GM21360 (cell line): ENCODE measurements around the gene S100A8.

ENCODE experiments used
- ATAC-seq: cut with Tn5 transposase; IDR thresholded peaks from one replicate; pipeline ENCODE4 v1.9.1; 2021; ENCODE audit warnings: mild to moderate bottlenecking, moderate library complexity; ENCODE audit not compliant: unreplicated experiment

Gene S100A8

GRCh38 chr1:153393926-153394325, 3.1 kb upstream of the S100A8 start:
- ATAC-seq = no peak

DNA sequence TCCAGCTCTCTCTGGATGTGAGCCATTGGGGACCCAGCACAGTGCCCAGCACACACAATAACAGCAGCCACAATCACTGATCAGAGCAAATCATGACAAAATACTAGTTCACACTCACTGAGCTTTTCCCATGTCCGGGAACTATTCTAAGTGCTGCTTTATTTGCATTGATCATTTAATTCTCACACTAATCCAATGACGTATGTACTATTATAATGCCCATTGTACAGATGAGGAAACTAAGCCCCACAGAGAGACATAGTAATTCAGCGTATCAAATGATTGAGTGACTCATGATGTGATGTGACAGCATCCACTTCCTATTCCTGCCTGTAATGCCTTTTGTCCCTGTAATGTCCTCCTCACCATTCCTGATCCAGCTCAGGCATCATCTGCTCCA, 1.9 kb upstream of the S100A8 start:
- ATAC-seq = no peak

- ATAC-seq = no peak
These were observed 1.4 kb upstream of the S100A8 start for GRCh38 chr1:153392258-153392657.

GRCh38 chr1:153389973-153390879, 647 bp downstream of the S100A8 start:
- ATAC-seq = no peak

GRCh38 chr1:153389401-153389800, 1.5 kb downstream of the S100A8 start:
- no peak for ATAC-seq

GRCh38 chr1:153387785-153388184, 3.1 kb downstream of the S100A8 start:
- no peak for ATAC-seq

DNA sequence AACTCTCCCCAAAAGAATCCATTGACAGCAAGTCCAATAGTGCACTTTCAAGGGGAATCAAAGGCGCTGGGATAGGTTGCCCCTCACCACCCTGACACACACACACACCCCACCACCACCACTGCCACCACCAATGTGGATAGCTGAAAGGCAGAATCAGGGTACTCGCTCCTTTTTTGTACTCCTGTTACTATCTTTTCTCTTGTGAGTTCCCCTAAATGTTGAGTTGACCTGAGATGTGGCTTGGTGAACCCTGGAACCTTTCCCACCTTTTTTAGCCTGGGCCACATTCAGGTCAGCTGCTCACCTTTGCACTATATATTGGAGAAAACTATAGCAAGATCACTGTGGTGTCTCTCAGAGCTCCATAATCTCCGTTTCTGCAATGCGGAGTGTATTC, 3.9 kb downstream of the S100A8 start:
- ATAC-seq = no peak

GRCh38 chr1:153386500-153386901, 4.4 kb downstream of the S100A8 start:
- no peak for ATAC-seq

DNA sequence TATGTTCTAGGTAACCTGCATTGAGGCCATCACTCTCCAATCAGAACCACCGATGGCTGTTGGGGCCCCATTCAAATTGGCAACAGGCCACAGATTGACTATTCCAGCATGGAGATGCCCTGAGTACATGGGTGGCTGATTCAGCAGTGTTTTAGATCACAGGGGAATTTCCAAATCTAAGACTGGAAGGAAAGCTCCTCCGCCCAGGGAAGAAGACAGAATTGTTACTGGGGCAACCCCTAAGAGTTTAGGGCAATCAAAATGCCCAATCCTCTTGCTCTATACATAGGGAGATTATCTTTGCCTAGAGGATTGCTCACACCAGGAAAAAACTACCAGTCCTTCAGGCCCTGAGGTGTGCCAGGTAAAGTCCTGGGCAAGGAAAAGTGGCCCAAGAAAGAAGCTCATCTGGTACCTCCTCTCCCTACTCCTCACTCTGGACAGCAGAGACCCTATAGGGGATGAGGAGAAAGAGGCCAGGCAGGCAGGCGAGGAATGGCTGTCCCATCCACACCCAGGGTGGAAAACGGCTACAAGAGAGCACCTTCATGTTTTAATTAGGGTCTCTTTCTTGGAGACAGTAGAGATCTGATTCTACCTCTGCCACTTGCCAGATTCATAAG, 5.8 kb downstream of the S100A8 start:
- ATAC-seq = no peak

- no peak for ATAC-seq
These were observed 10.2 kb downstream of the S100A8 start for GRCh38 chr1:153380711-153381110.

DNA sequence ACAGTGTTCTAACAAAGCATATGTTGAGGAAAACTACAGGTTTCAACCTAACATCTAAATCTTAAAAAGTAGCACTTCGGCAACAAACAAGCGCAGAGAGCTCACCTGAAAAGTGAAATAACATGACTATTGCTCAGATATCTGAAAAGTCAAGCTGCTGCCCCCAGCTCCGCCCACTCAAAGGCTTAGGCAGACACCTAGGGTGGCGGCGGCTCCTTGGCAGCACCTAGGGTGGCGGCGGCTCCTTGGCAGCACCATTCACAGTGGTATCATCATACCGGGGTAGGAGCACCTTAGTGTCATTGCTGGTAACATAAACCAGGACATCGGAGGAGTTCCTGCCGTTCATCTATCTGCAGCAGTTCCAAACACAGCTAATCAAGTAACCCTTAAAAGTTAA, 11.3 kb downstream of the S100A8 start:
- no peak for ATAC-seq

GRCh38 chr1:153375511-153375910, 15.4 kb downstream of the S100A8 start, which contains the start of gene S100A12:
TSS of gene S100A12 (minus strand) at chr1:153375621. CDS start at chr1:153374592, 1,029 bp downstream.
- no peak for ATAC-seq

DNA sequence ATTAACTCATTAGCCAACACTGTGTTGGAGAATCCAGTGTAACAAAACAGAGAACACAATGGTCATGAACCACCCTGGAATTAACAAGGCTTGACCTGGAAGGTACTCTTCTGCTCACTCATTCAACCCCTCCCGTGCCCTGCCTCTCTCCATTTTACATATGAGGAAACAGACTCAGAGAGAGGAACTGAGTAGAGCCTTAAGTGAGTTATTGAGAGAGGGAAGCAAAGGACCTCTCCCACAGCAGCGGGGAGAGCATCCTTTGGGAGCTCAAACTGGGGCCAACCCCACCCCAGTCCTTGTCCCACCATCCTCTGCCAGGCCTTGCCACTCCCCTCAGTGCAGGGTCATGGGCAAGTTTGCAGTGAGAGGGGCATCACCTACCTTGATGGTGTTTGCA, 16.8 kb downstream of the S100A8 start:
- ATAC-seq = no peak

GRCh38 chr1:153372571-153372970, 18.3 kb downstream of the S100A8 start:
- ATAC-seq = no peak

GRCh38 chr1:153371231-153371630, 19.6 kb downstream of the S100A8 start:
- ATAC-seq = no peak

DNA sequence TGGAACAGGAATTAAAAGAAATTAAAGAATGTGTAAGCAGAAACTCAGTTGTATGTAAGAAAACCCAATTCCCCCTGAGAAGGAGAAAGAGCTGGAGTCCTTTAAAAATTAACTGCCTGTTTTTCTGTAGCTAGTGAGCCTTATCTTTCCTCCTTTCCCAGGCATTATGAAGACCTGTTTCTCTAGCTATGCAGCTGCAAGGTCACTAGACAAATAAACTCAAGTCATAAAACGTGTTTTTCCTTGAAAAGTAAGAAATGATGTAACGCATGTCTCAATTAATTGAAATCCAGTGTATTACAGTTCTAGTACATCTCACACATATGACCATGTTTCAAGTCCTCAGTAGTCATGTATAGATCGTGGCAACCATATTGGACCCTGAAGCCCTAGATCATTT, 20.7 kb downstream of the S100A8 start:
- ATAC-seq = no peak

DNA sequence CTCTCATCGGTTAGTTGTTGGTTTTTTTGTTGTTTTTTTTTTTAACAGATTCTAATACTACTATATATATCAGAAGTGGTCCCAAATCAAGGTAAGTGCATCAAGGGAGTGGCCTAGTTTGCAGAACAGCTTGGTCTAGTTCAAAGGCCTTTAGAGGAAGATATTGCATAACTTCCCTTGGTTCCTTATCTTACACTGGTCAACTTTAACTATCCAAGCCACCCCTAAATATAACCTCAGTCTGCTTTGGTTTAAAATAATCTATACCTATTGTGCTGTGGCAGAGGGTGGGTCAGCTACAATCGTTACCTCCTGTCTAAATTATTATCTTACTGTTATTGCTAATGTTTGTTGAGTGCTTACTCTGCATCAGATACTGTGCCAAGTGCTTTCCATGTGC, 22.4 kb downstream of the S100A8 start:
- no peak for ATAC-seq

GRCh38 chr1:153367090-153367489, 23.8 kb downstream of the S100A8 start:
- no peak for ATAC-seq

DNA sequence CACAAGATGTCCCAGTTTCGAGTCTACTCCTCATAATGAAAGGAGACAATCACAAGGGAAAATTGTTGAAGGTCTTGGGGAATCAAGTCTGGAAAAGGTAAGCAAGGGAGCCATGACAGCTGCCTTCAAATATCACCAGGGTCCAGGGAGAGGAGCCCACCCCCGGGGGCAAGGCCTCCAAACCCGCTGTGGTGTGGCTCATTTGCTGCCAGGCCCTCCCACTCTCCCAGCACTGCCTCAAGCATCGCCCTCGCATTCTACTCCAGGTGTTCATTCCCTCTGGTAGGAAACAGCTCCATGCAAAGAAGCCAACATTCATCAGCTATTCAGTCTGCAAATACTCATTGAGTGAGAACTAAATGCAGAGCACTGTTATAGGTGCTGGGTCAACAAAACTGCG, 24.6 kb downstream of the S100A8 start:
- no peak for ATAC-seq

GRCh38 chr1:153365696-153366095, 25.2 kb downstream of the S100A8 start:
- ATAC-seq = no peak

DNA sequence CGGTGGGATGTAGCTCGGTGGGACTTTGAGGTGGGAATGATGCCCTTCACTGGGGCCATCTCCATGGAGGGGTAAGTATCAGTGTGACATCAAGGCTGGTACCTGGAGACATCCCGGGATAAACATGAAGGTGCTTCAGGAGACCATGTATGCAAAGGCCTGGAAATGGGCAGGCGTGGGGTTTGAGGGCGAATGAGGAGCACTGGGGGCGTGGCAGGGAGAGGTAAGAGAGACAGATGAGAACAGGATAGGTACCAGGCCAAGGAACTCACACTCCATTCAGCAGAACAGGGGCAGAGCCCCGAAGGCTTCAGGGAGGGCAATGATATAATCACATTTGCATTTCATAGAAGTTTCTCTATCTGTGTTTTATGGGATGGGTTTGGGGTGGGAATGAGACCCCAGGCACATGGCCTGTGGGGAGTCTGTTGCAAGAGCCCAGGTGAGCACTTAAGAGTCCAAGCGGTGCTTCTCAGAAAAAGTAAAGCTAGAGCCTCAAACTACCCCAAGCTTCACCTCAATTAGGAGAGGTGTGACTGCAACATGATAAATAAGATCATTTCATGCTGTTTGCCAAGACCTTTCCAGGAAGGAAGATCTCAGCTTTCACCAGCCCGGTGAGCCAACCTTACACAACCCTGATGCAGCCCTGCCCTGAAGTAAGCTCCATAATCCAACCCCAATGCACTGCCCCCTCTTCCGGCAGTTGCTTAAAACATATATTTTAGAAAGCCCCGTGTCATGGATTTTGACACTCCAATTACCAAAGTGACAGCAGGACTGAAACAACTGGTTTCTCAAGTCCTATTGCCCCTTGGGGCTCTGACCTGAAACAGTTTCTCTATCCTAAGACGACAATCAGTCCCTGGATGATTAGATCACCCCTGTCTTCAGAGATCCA, 25.9 kb downstream of the S100A8 start:
- no peak for ATAC-seq
